K562 (cell line): ENCODE measurements around the gene USP10. TPM values are rescaled to one million over a fixed set of nuclear protein-coding genes. Genes with fewer than 3 reads are reported as not detected.
A peak's percentile ranks its signal among the peaks of the same experiment; 100 is the strongest.

ENCODE experiments used
- ATF2 ChIP-seq: sonication (generic); formaldehyde crosslinking; IDR thresholded peaks from 2 replicates; pipeline ENCODE4 v1.8.1; 2022; ENCODE audit warnings: missing genetic modification reagents
- BRF1 ChIP-seq: IDR thresholded peaks from 3 replicates; pipeline ENCODE4 v1.6.1; 2011; ENCODE audit warnings: borderline replicate concordance, mild to moderate bottlenecking; ENCODE audit not compliant: insufficient read length; ENCODE audit errors: extremely low read depth
- CTCFL ChIP-seq: IDR thresholded peaks from 2 replicates; pipeline ENCODE4 v1.6.1; 2011; ENCODE audit warnings: borderline replicate concordance, low read depth, mild to moderate bottlenecking, moderate library complexity, low read length; ENCODE audit not compliant: insufficient read depth, poor library complexity, severe bottlenecking
- EP300 ChIP-seq: IDR thresholded peaks from 2 replicates; pipeline ENCODE4 v1.6.1; 2012; ENCODE audit warnings: low read length, improper control_type of control experiment
- GABPB1 ChIP-seq: sonication (generic); formaldehyde crosslinking; IDR thresholded peaks from 2 replicates; pipeline ENCODE4 v1.8.0; 2022; ENCODE audit warnings: mild to moderate bottlenecking, missing genetic modification reagents
- HBP1 ChIP-seq: fragments of 450-650 bp; formaldehyde crosslinking; IDR thresholded peaks from 2 replicates; pipeline ENCODE4 v1.4.0; 2022; ENCODE audit warnings: missing genetic modification characterization
- HMG20A ChIP-seq: fragments of 450-650 bp; formaldehyde crosslinking; conservative IDR thresholded peaks from 2 replicates; pipeline ENCODE4 v1.4.0; 2020; ENCODE audit warnings: mild to moderate bottlenecking, mixed read lengths
- MAZ ChIP-seq, 2 experiments: fragments of 450-650 bp in 1 of 2; sonication (generic) in 1 of 2; formaldehyde crosslinking; IDR thresholded peaks in 1 of 2; conservative IDR thresholded peaks in 1 of 2; 2 replicates each; pipeline versions ENCODE4 v1.4.0 to v1.5.0; 2020; ENCODE audit warnings: mild to moderate bottlenecking in 1 of 2, missing genetic modification reagents in 1 of 2
- NCOA6 ChIP-seq: fragments of 450-650 bp; IDR thresholded peaks from 2 replicates; pipeline ENCODE4 v1.6.1; 2017; ENCODE audit warnings: mild to moderate bottlenecking
- RFX1 ChIP-seq: fragments of 450-650 bp; IDR thresholded peaks from 2 replicates; pipeline ENCODE4 v1.6.1; 2016; ENCODE audit warnings: mild to moderate bottlenecking, moderate library complexity
- UBTF ChIP-seq, 2 experiments: IDR thresholded peaks; 2 replicates each; pipeline ENCODE4 v1.6.1; 2012; ENCODE audit warnings: improper control_type of control experiment in 2 of 2, low read depth in 2 of 2, low read length in 2 of 2, borderline replicate concordance in 1 of 2
- XRCC3 ChIP-seq: fragments of 450-650 bp; IDR thresholded peaks from 2 replicates; pipeline ENCODE4 v1.6.1; 2017; ENCODE audit warnings: mild to moderate bottlenecking, moderate library complexity
- ZKSCAN8 ChIP-seq: fragments of 200-800 bp; sonication (Bioruptor generic); IDR thresholded peaks from 2 replicates; pipeline ENCODE4 v1.6.1; 2016; ENCODE audit warnings: missing genetic modification characterization, missing compliant biosample characterization
- ZNF280A ChIP-seq: fragments of 450-650 bp; IDR thresholded peaks from 2 replicates; pipeline ENCODE4 v1.6.1; 2018; ENCODE audit warnings: mild to moderate bottlenecking, low read depth; ENCODE audit not compliant: partially characterized antibody
- ZNF639 ChIP-seq, 2 experiments: fragments of 200-800 bp in 1 of 2; sonication (Bioruptor generic) in 1 of 2; sonication (generic) in 1 of 2; formaldehyde crosslinking in 1 of 2; IDR thresholded peaks in 1 of 2; conservative IDR thresholded peaks in 1 of 2; 2 replicates each; pipeline versions ENCODE4 v1.5.0 to v1.6.1; 2016 to 2020; ENCODE audit warnings: missing compliant biosample characterization in 1 of 2, missing genetic modification characterization in 1 of 2, missing genetic modification reagents in 1 of 2
- polyA plus RNA-seq, 8 experiments: library from polyadenylated mRNA; depleted of rRNA in 4 of 8; stranded (reverse) in 5 of 8; unstranded in 3 of 8; fragments of >200 nt; fragmentation: Nextera tagmentation in 2 of 8; fragmentation: Illumina TruSeq in 1 of 8; extraction: Ambion mirVana in 2 of 8; extraction: Trizol in 1 of 8; gene quantifications; 2 replicates each; pipeline versions ENCODE4 v1.2.1 to v1.2.3, GENCODE V29; 2011 to 2014; ENCODE audit warnings: inconsistent platforms in 1 of 8, missing spikeins in 1 of 8
- total RNA-seq, 7 experiments: library from RNA; depleted of rRNA in 6 of 7; stranded (reverse); fragments of >200 nt in 6 of 7; fragmentation: Illumina TruSeq in 2 of 7; extraction: Trizol in 2 of 7; gene quantifications; 2 replicates each; pipeline versions ENCODE4 v1.2.1 to v1.2.3, GENCODE V29; 2011 to 2021; ENCODE audit warnings: low replicate concordance in 1 of 7

Gene USP10
- total and polyA plus RNA-seq, 9 of the 15 experiments (the other 6 are each of a cell fraction or from before 2014, with no cell fraction given): 61.7 to 197 (median 116) TPM

- TF ChIP-seq ZNF639 (CRISPR knock-in tag; conservative IDR thresholded peaks at IDR 0.05 in 1 of 2, IDR thresholded peaks at IDR 0.05 in 1 of 2) (no peak), HBP1 (no peak), ATF2 (CRISPR knock-in tag) (no peak), BRF1 (no peak), HMG20A (CRISPR knock-in tag) (no peak), CTCFL (peak; percentile 95), GABPB1 (CRISPR knock-in tag) (peak; percentile 76), XRCC3 (no peak), RFX1 (no peak), ZKSCAN8 (CRISPR knock-in tag) (no peak), EP300 (0 out of 2 replicates have a peak, but pooled peaks have one; percentile 5), UBTF (IDR thresholded peaks at IDR 0.05; ENCODE audit: borderline replicate concordance in 1 of 2, low read depth in 2 of 2, low read length in 2 of 2) (peak; percentile 24 to 79; a peak in 1 of 4 replicates), NCOA6 (no peak), ZNF280A (no peak), MAZ (CRISPR knock-in tag; conservative IDR thresholded peaks at IDR 0.05 in 1 of 2, IDR thresholded peaks at IDR 0.05 in 1 of 2) (peak in 1 of 2 experiments; percentile 76; a peak in 2 of 4 replicates)
Measured at GRCh38 chr16:84726079-84726668, 26.4 kb downstream of the USP10 start (continued).
